ENCODE results near the gene USP3.

GRCh38 chr15:63499611-63500010, 4.8 kb upstream of the USP3 start:
- TF ChIP-seq CTCF (IDR thresholded peaks at IDR 0.05), result no peak
- TF ChIP-seq EZH2 (IDR thresholded peaks at IDR 0.05; ENCODE audit: borderline replicate concordance, insufficient read depth, low read depth, low read length, poor library complexity, severe bottlenecking), result no peak

Data from B cell (primary cell).